ENCODE results near the gene DCDC1.

GRCh38 chr11:31237819-31238760 is 131.4 kb downstream of the DCDC1 start:
- TF ChIP-seq EZH2 (IDR thresholded peaks at IDR 0.05; ENCODE audit: low read length, missing control alignments) (no peak), CTCF (conservative IDR thresholded peaks at IDR 0.05 in 1 of 2, IDR thresholded peaks at IDR 0.05 in 1 of 2; ENCODE audit: low read depth in 1 of 2, low read length in 2 of 2) (no peak)
